ENCODE results near the gene GJA5.

GRCh38 chr1:147745271-147745670 lies 15.1 kb downstream of the GJA5 start:
- TF ChIP-seq, protein P1, sequence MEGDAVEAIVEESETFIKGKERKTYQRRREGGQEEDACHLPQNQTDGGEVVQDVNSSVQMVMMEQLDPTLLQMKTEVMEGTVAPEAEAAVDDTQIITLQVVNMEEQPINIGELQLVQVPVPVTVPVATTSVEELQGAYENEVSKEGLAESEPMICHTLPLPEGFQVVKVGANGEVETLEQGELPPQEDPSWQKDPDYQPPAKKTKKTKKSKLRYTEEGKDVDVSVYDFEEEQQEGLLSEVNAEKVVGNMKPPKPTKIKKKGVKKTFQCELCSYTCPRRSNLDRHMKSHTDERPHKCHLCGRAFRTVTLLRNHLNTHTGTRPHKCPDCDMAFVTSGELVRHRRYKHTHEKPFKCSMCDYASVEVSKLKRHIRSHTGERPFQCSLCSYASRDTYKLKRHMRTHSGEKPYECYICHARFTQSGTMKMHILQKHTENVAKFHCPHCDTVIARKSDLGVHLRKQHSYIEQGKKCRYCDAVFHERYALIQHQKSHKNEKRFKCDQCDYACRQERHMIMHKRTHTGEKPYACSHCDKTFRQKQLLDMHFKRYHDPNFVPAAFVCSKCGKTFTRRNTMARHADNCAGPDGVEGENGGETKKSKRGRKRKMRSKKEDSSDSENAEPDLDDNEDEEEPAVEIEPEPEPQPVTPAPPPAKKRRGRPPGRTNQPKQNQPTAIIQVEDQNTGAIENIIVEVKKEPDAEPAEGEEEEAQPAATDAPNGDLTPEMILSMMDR (IDR thresholded peaks at IDR 0.05): no peak
- TF ChIP-seq POLR2A (IDR thresholded peaks at IDR 0.05): no peak

All from right lobe of liver (tissue), 4 donors.